HAP-1 (cell line): ENCODE measurements around the gene MDN1.
"Not testable (repeated sequence)": the region's sequence is repeated elsewhere in the genome, so short reads cannot be mapped to it uniquely, and the experiment has no call there.

Experiments
- DNase-seq, 2 experiments: peaks; one replicate each; pipeline ENCODE4 v3.0.0-alpha.2; 2016 to 2020; ENCODE audit warnings: low spot score in 2 of 2
- H3K27me3 ChIP-seq: fragments of 250-450 bp; sonication (Bioruptor Pico); 2 replicates; pipeline ENCODE4 v1.5.1; 2020; ENCODE audit warnings: low read depth, mild to moderate bottlenecking, moderate library complexity
- H3K36me3 ChIP-seq: fragments of 250-450 bp; sonication (Bioruptor Pico); replicated peaks from 2 replicates; pipeline ENCODE4 v1.5.1; 2020; ENCODE audit warnings: mild to moderate bottlenecking
- H3K4me1 ChIP-seq: fragments of 250-450 bp; sonication (Bioruptor Pico); 2 replicates; pipeline ENCODE4 v1.5.1; 2020; ENCODE audit warnings: mild to moderate bottlenecking
- H3K4me3 ChIP-seq: fragments of 250-450 bp; sonication (Bioruptor Pico); 2 replicates; pipeline ENCODE4 v1.5.1; 2020; ENCODE audit warnings: mild to moderate bottlenecking, moderate library complexity
- H3K9me3 ChIP-seq: fragments of 250-450 bp; sonication (Bioruptor Pico); 2 replicates; pipeline ENCODE4 v1.5.1; 2020; ENCODE audit warnings: mild to moderate bottlenecking, moderate library complexity
- in situ Hi-C: fragments of 300-500 bp; cut with MboI; formaldehyde crosslinking; loops from 3 replicates; pipeline ENCODE4 v1.14.3; 2020; ENCODE audit warnings: low sequenced_read_pairs, inconsistent platforms, mixed read lengths

MDN1 gene

GRCh38 chr6:89776583-89777233 lies 42.9 kb downstream of the MDN1 start:
- H3K27me3 ChIP-seq, result no peaks in the 10 kb centered on the region
- peaks cover 72% of the 10 kb centered on the region for H3K36me3 ChIP-seq
- no peaks in the 10 kb centered on the region for H3K9me3 ChIP-seq
- no peak overlapping the region for H3K4me3 ChIP-seq
- H3K4me1 ChIP-seq, result no peaks in the 10 kb centered on the region
- no peak for DNase-seq
- in situ Hi-C loops, result no loop called here

- peaks cover 73% of the 10 kb centered on the region for H3K36me3 ChIP-seq
- DNase-seq, result peak in 1 of 2 experiments; percentile 26
- no peaks in the 10 kb centered on the region for H3K9me3 ChIP-seq
- no peaks in the 10 kb centered on the region for H3K4me1 ChIP-seq
- no peak overlapping the region for H3K4me3 ChIP-seq
- no peaks in the 10 kb centered on the region for H3K27me3 ChIP-seq
- in situ Hi-C loops, result no loop called here
Observed at GRCh38 chr6:89775150-89775549, 44.4 kb downstream of the MDN1 start.

- Histone ChIP-seq H3K9me3 (no peaks in the 10 kb centered on the region), H3K27me3 (no peaks in the 10 kb centered on the region), H3K36me3 (peaks cover 69% of the 10 kb centered on the region), H3K4me1 (peaks cover 5% of the 10 kb centered on the region), H3K4me3 (no peak overlapping the region)
- in situ Hi-C loops, result no loop called here
- peak in 1 of 2 experiments; percentile 26 for DNase-seq
Observed at GRCh38 chr6:89769572-89769971, 50.0 kb downstream of the MDN1 start.

GRCh38 chr6:89768324-89768723 lies 51.3 kb downstream of the MDN1 start:
- H3K4me1 ChIP-seq, result peaks cover 5% of the 10 kb centered on the region

GRCh38 chr6:89763550-89763949 lies 56.0 kb downstream of the MDN1 start:
- no peaks in the 10 kb centered on the region for H3K9me3 ChIP-seq
- peaks cover 46% of the 10 kb centered on the region for H3K36me3 ChIP-seq
- DNase-seq, result no peak
- no peaks in the 10 kb centered on the region for H3K4me1 ChIP-seq
- in situ Hi-C loops, result no loop called here
- H3K4me3 ChIP-seq, result no peak overlapping the region
- H3K27me3 ChIP-seq, result no peaks in the 10 kb centered on the region

More at GRCh38 chr6:89768324-89768723, 51.3 kb downstream of the MDN1 start:
- no peaks in the 10 kb centered on the region for H3K9me3 ChIP-seq
- H3K27me3 ChIP-seq, result no peaks in the 10 kb centered on the region
- no peak overlapping the region for H3K4me3 ChIP-seq
- in situ Hi-C loops, result no loop called here
- peaks cover 62% of the 10 kb centered on the region for H3K36me3 ChIP-seq
- DNase-seq, result no peak

GRCh38 chr6:89758830-89759229 lies 60.8 kb downstream of the MDN1 start:
- H3K36me3 ChIP-seq, result peaks cover 61% of the 10 kb centered on the region
- H3K27me3 ChIP-seq, result no peaks in the 10 kb centered on the region
- in situ Hi-C loops, result no loop called here
- no peak overlapping the region for H3K4me3 ChIP-seq
- DNase-seq, result no peak
- H3K9me3 ChIP-seq, result no peaks in the 10 kb centered on the region
- no peaks in the 10 kb centered on the region for H3K4me1 ChIP-seq

GRCh38 chr6:89750338-89750737 lies 69.3 kb downstream of the MDN1 start:
- Histone ChIP-seq H3K27me3 (no peaks in the 10 kb centered on the region), H3K4me3 (no peak overlapping the region), H3K36me3 (peaks cover 61% of the 10 kb centered on the region), H3K9me3 (no peaks in the 10 kb centered on the region), H3K4me1 (no peaks in the 10 kb centered on the region)
- DNase-seq, result no peak
- in situ Hi-C loops, result no loop called here

- no peak for DNase-seq
- Histone ChIP-seq H3K27me3 (no peaks in the 10 kb centered on the region), H3K9me3 (no peaks in the 10 kb centered on the region), H3K4me3 (no peak overlapping the region), H3K36me3 (peaks cover 63% of the 10 kb centered on the region), H3K4me1 (no peaks in the 10 kb centered on the region)
- in situ Hi-C loops, result no loop called here
Observed at GRCh38 chr6:89749918-89750317, 69.7 kb downstream of the MDN1 start.

- H3K36me3 ChIP-seq, result peaks cover 75% of the 10 kb centered on the region
- DNase-seq, result no peak
Observed at GRCh38 chr6:89745716-89746115, 73.9 kb downstream of the MDN1 start.

GRCh38 chr6:89745096-89745495 lies 74.5 kb downstream of the MDN1 start:
- H3K36me3 ChIP-seq, result peaks cover 77% of the 10 kb centered on the region
- no peak overlapping the region for H3K4me3 ChIP-seq
- H3K4me1 ChIP-seq, result no peaks in the 10 kb centered on the region
- no peaks in the 10 kb centered on the region for H3K9me3 ChIP-seq
- DNase-seq, result no peak
- in situ Hi-C loops, result no loop called here
- H3K27me3 ChIP-seq, result no peaks in the 10 kb centered on the region

More at GRCh38 chr6:89745716-89746115, 73.9 kb downstream of the MDN1 start:
- no peaks in the 10 kb centered on the region for H3K9me3 ChIP-seq
- no peaks in the 10 kb centered on the region for H3K27me3 ChIP-seq
- H3K4me1 ChIP-seq, result no peaks in the 10 kb centered on the region
- no peak overlapping the region for H3K4me3 ChIP-seq
- in situ Hi-C loops, result no loop called here

GRCh38 chr6:89736893-89737292 lies 82.7 kb downstream of the MDN1 start:
- in situ Hi-C loops, result no loop called here
- DNase-seq, result no peak
- H3K9me3 ChIP-seq, result no peaks in the 10 kb centered on the region
- H3K27me3 ChIP-seq, result no peaks in the 10 kb centered on the region
- H3K36me3 ChIP-seq, result peaks cover 62% of the 10 kb centered on the region
- H3K4me3 ChIP-seq, result no peak overlapping the region
- peaks cover 11% of the 10 kb centered on the region for H3K4me1 ChIP-seq

- in situ Hi-C loops, result no loop called here
- H3K4me3 ChIP-seq, result no peak overlapping the region
- peaks cover 59% of the 10 kb centered on the region for H3K36me3 ChIP-seq
- peaks cover 14% of the 10 kb centered on the region for H3K4me1 ChIP-seq
- no peaks in the 10 kb centered on the region for H3K27me3 ChIP-seq
- no peak for DNase-seq
- H3K9me3 ChIP-seq, result no peaks in the 10 kb centered on the region
Observed at GRCh38 chr6:89734526-89734925, 85.1 kb downstream of the MDN1 start.

GRCh38 chr6:89731924-89732567 lies 87.5 kb downstream of the MDN1 start:
- Histone ChIP-seq H3K4me3 (no peak overlapping the region), H3K27me3 (no peaks in the 10 kb centered on the region), H3K4me1 (peaks cover 14% of the 10 kb centered on the region), H3K9me3 (no peaks in the 10 kb centered on the region), H3K36me3 (peaks cover 70% of the 10 kb centered on the region)
- in situ Hi-C loops, result no loop called here
- DNase-seq, result peak; percentile 25 to 51

- H3K4me3 ChIP-seq, H3K9me3 ChIP-seq, DNase-seq, in situ Hi-C loops, H3K27me3 ChIP-seq: not testable (repeated sequence)
- Histone ChIP-seq H3K36me3 (peaks cover 68% of the 10 kb centered on the region), H3K4me1 (peaks cover 14% of the 10 kb centered on the region)
Observed at GRCh38 chr6:89731262-89731661, 88.3 kb downstream of the MDN1 start.
